ENCODE measurements around the gene RBMS1. TPM values are rescaled to one million over a fixed set of nuclear protein-coding genes. Genes with fewer than 3 reads are reported as not detected.

The RBMS1 gene
- total RNA-seq, 4 donors from 2014 or later = 13.5 to 31.6 (median 23.0) TPM

GRCh38 chr2:160388464-160389263 lies 104.9 kb downstream of the RBMS1 start:
- H3K4me1 ChIP-seq = peaks cover 18 to 65% (median 22%) of the 10 kb centered on the region in 4 donors
- TF ChIP-seq POLR2AphosphoS5 (IDR thresholded peaks at IDR 0.05) (no peak), POLR2A (IDR thresholded peaks at IDR 0.05) (no peak)
- peak; percentile 32 for DNase-seq
- 69 to 82% methylated on average over 3 to 12 of the region's 12 CpGs for WGBS, 2 donors (ENCODE audit: low coverage in 1 of 2)
- no peaks in the 10 kb centered on the region for H3K36me3 ChIP-seq
- intact Hi-C loops (cut with DNase I; ENCODE audit: low total_unique reads) = no loop called here
- H3K27me3 ChIP-seq = no peaks in the 10 kb centered on the region
- H3K4me3 ChIP-seq = no peak overlapping the region
- H3K27ac ChIP-seq = peak overlapping the region; percentile 79 to 85 (median 82)
- H3K9me3 ChIP-seq = no peaks in the 10 kb centered on the region
- in situ Hi-C loops (cut with MboI; ENCODE audit: low pct_ligation_motif_present in 1 of 4, low pct_unique_long_range_greater_than_20kb in 1 of 4, low sequenced_read_pairs in 3 of 4) = no loop called here

- intact Hi-C loops (cut with DNase I; ENCODE audit: low total_unique reads) (no loop called here), in situ Hi-C loops (cut with MboI; ENCODE audit: low pct_ligation_motif_present in 1 of 4, low pct_unique_long_range_greater_than_20kb in 1 of 4, low sequenced_read_pairs in 3 of 4) (no loop called here)
- peak overlapping the region; percentile 79 to 85 (median 82) for H3K27ac ChIP-seq
- H3K36me3 ChIP-seq = no peaks in the 10 kb centered on the region
- H3K4me1 ChIP-seq = peaks cover 18 to 61% (median 22%) of the 10 kb centered on the region in 4 donors
- no peak overlapping the region for H3K4me3 ChIP-seq
- DNase-seq = peak; percentile 53
- peak; percentile 61 to 76 (median 68) for TF ChIP-seq POLR2AphosphoS5 (IDR thresholded peaks at IDR 0.05)
- no peak for TF ChIP-seq POLR2A (IDR thresholded peaks at IDR 0.05)
- H3K9me3 ChIP-seq = no peaks in the 10 kb centered on the region
- WGBS, 2 donors (ENCODE audit: low coverage in 1 of 2) = 57 to 78% methylated on average over 3 of the region's 3 CpGs
- H3K27me3 ChIP-seq = no peaks in the 10 kb centered on the region
These were observed 105.9 kb downstream of the RBMS1 start for GRCh38 chr2:160387558-160388262.

- 79% methylated on average over 1 of the region's 1 CpG; no CpG with 5 or more reads in 1 of the 2 donors for WGBS, 2 donors (ENCODE audit: low coverage in 1 of 2)
- Histone ChIP-seq H3K27me3 (no peaks in the 10 kb centered on the region), H3K27ac (peak overlapping the region in 3 of 4 donors; percentile 5 to 84 (median 81)), H3K36me3 (no peaks in the 10 kb centered on the region), H3K4me3 (no peak overlapping the region), H3K4me1 (peaks cover 26 to 66% (median 38%) of the 10 kb centered on the region in 4 donors), H3K9me3 (no peaks in the 10 kb centered on the region)
- no peak for TF ChIP-seq CTCF (IDR thresholded peaks at IDR 0.05)
- no peak for TF ChIP-seq EP300 (IDR thresholded peaks at IDR 0.05; ENCODE audit: low read depth)
- TF ChIP-seq POLR2AphosphoS5 (IDR thresholded peaks at IDR 0.05) = no peak
- no peak for TF ChIP-seq POLR2A (IDR thresholded peaks at IDR 0.05)
- in situ Hi-C loops (cut with MboI; ENCODE audit: low pct_ligation_motif_present in 1 of 4, low pct_unique_long_range_greater_than_20kb in 1 of 4, low sequenced_read_pairs in 3 of 4) (no loop called here), intact Hi-C loops (cut with DNase I; ENCODE audit: low total_unique reads) (no loop called here)
- no peak for DNase-seq
These were observed 108.8 kb downstream of the RBMS1 start for GRCh38 chr2:160384791-160385190.

GRCh38 chr2:160381425-160381951 lies 112.1 kb downstream of the RBMS1 start:
- no peaks in the 10 kb centered on the region for H3K27me3 ChIP-seq
- H3K4me1 ChIP-seq = peaks cover 18 to 72% (median 31%) of the 10 kb centered on the region in 4 donors
- in situ Hi-C loops (cut with MboI; ENCODE audit: low pct_ligation_motif_present in 1 of 4, low pct_unique_long_range_greater_than_20kb in 1 of 4, low sequenced_read_pairs in 3 of 4) (no loop called here), intact Hi-C loops (cut with DNase I; ENCODE audit: low total_unique reads) (no loop called here)
- H3K27ac ChIP-seq = peak overlapping the region; percentile 63 to 76 (median 72)
- no peaks in the 10 kb centered on the region for H3K36me3 ChIP-seq
- no peak overlapping the region for H3K4me3 ChIP-seq
- no peak for TF ChIP-seq POLR2AphosphoS5 (IDR thresholded peaks at IDR 0.05)
- no peak for TF ChIP-seq EP300 (IDR thresholded peaks at IDR 0.05; ENCODE audit: low read depth)
- TF ChIP-seq CTCF (IDR thresholded peaks at IDR 0.05) = no peak
- TF ChIP-seq POLR2A (IDR thresholded peaks at IDR 0.05) = no peak
- H3K9me3 ChIP-seq = no peaks in the 10 kb centered on the region
- no peak for DNase-seq
- 48 to 57% methylated on average over 5 of the region's 5 CpGs for WGBS, 2 donors (ENCODE audit: low coverage in 1 of 2)

GRCh38 chr2:160380611-160381010 lies 113.0 kb downstream of the RBMS1 start:
- Histone ChIP-seq H3K9me3 (no peaks in the 10 kb centered on the region), H3K4me1 (peaks cover 18 to 74% (median 34%) of the 10 kb centered on the region in 4 donors), H3K27me3 (no peaks in the 10 kb centered on the region), H3K36me3 (no peaks in the 10 kb centered on the region), H3K27ac (peak overlapping the region; percentile 63 to 76 (median 72)), H3K4me3 (no peak overlapping the region)
- intact Hi-C loops (cut with DNase I; ENCODE audit: low total_unique reads) (no loop called here), in situ Hi-C loops (cut with MboI; ENCODE audit: low pct_ligation_motif_present in 1 of 4, low pct_unique_long_range_greater_than_20kb in 1 of 4, low sequenced_read_pairs in 3 of 4) (no loop called here)
- no peak for TF ChIP-seq EP300 (IDR thresholded peaks at IDR 0.05; ENCODE audit: low read depth)
- TF ChIP-seq POLR2AphosphoS5 (IDR thresholded peaks at IDR 0.05) = no peak
- TF ChIP-seq POLR2A (IDR thresholded peaks at IDR 0.05) = no peak
- TF ChIP-seq CTCF (IDR thresholded peaks at IDR 0.05) = no peak
- DNase-seq = no peak
- WGBS, 2 donors (ENCODE audit: low coverage in 1 of 2) = 40 to 67% methylated on average over 3 to 5 of the region's 5 CpGs
